Transverse colon (tissue), 4 donors: ENCODE measurements around the gene PPCDC. TPM values are rescaled to one million over a fixed set of nuclear protein-coding genes. Genes with fewer than 3 reads are reported as not detected.

Experiments
- DNase-seq: peaks from one replicate; pipeline ENCODE4 v3.0.0-alpha.2; 2019
- H3K27ac ChIP-seq, 4 donors: fragments of 200-600 bp; sonication (generic); 2 replicates each; pipeline ENCODE4 v1.5.1; 2016 to 2018; ENCODE audit warnings: inconsistent platforms in 4 of 4
- H3K27me3 ChIP-seq: fragments of 200-600 bp; sonication (generic); 2 replicates; pipeline ENCODE4 v1.5.1; 2017; ENCODE audit warnings: inconsistent platforms
- H3K36me3 ChIP-seq, 4 donors: fragments of 200-600 bp; sonication (generic); 2 replicates each; pipeline ENCODE4 v1.5.1; 2017 to 2019; ENCODE audit warnings: inconsistent platforms in 4 of 4
- H3K4me1 ChIP-seq, 4 donors: fragments of 200-600 bp; sonication (generic); 2 replicates each; pipeline ENCODE4 v1.5.1; 2017 to 2020; ENCODE audit warnings: inconsistent platforms in 4 of 4
- H3K4me3 ChIP-seq, 4 donors: fragments of 200-600 bp; sonication (generic); 1 replicate in 1 of 4; 2 replicates in 3 of 4; pipeline versions ENCODE4 v1.5.1 to v1.6.1; 2017 to 2019; ENCODE audit warnings: inconsistent platforms in 4 of 4
- H3K9me3 ChIP-seq, 2 donors: fragments of 200-600 bp; sonication (generic); 2 replicates each; pipeline ENCODE4 v1.5.1; 2017 to 2019; ENCODE audit warnings: inconsistent platforms in 2 of 2
- CTCF ChIP-seq, 5 experiments: fragments of 200-600 bp in 3 of 5; fragments of 450-650 bp in 2 of 5; sonication (generic) in 3 of 5; IDR thresholded peaks; 1 replicate in 2 of 5; 2 replicates in 3 of 5; pipeline ENCODE4 v1.5.1; 2016 to 2017; ENCODE audit warnings: antibody characterized with exemption in 5 of 5, inconsistent platforms in 3 of 5, mild to moderate bottlenecking in 2 of 5, moderate library complexity in 1 of 5
- EP300 ChIP-seq: sonication (generic); formaldehyde crosslinking; IDR thresholded peaks from one replicate; pipeline ENCODE4 v1.6.1; 2017; ENCODE audit warnings: antibody characterized with exemption, low read depth
- POLR2A ChIP-seq: fragments of 450-650 bp; IDR thresholded peaks from one replicate; pipeline ENCODE4 v1.6.1; 2016; ENCODE audit warnings: antibody characterized with exemption, mild to moderate bottlenecking, moderate library complexity
- POLR2AphosphoS5 ChIP-seq, 3 donors: sonication (generic); formaldehyde crosslinking; IDR thresholded peaks; one replicate each; pipeline ENCODE4 v1.6.1; 2016; ENCODE audit warnings: antibody characterized with exemption in 3 of 3
- WGBS, 2 donors: methylation state at CpG; one replicate each; pipeline ENCODE4 v1.1.5; 2018; ENCODE audit warnings: low coverage in 1 of 2; 5-methylcytosine and 5-hydroxymethylcytosine counted together
- in situ Hi-C, 4 donors: fragments of 200-750 bp; cut with MboI; loops; one replicate each; pipeline versions ENCODE4 v1.15.0 to v1.15.1; 2017; ENCODE audit warnings: low sequenced_read_pairs in 3 of 4, low pct_ligation_motif_present in 1 of 4, low pct_unique_long_range_greater_than_20kb in 1 of 4
- intact Hi-C: fragments of 100-400 bp; cut with DNase I; formaldehyde crosslinking; loops from one replicate; pipeline ENCODE4 v1.15.1; 2023; ENCODE audit warnings: low total_unique reads
- small RNA-seq, 4 donors: library from RNA; depleted of rRNA; stranded (forward); fragments of <200 nt; gene quantifications; one replicate each; pipeline ENCODE3, GENCODE V24; 2016
- total RNA-seq, 4 donors: library from RNA; depleted of rRNA; stranded (reverse); fragments of >200 nt; gene quantifications; one replicate each; pipeline ENCODE4 v1.1.0, GENCODE V29; 2016

Gene PPCDC
- total RNA-seq, 4 donors from 2014 or later = 5.2 to 54.5 (median 25.2) TPM

- no peak for TF ChIP-seq CTCF (IDR thresholded peaks at IDR 0.05)
- TF ChIP-seq POLR2AphosphoS5 (IDR thresholded peaks at IDR 0.05) = no peak
- no peak for TF ChIP-seq POLR2A
- TF ChIP-seq EP300 = no peak
- no peaks in the 10 kb centered on the region for H3K36me3 ChIP-seq
- H3K9me3 ChIP-seq = no peaks in the 10 kb centered on the region
- in situ Hi-C loops = no loop called here
- H3K4me3 ChIP-seq = no peak overlapping the region
- H3K27me3 ChIP-seq = no peaks in the 10 kb centered on the region
- DNase-seq = no peak
- no peaks in the 10 kb centered on the region for H3K4me1 ChIP-seq
- intact Hi-C loops = no loop called here
- H3K27ac ChIP-seq = no peak overlapping the region
- WGBS, 2 donors = 69% methylated on average over 3 to 4 of the region's 4 CpGs
These were observed 72.2 kb downstream of the PPCDC start for GRCh38 chr15:75095594-75095993.

GRCh38 chr15:75097939-75098338 is 74.5 kb downstream of the PPCDC start:
- DNase-seq = no peak
- WGBS, 2 donors = 88% methylated on average over 7 of the region's 7 CpGs; no CpG with 5 or more reads in 1 of the 2 donors
- no peaks in the 10 kb centered on the region for H3K27me3 ChIP-seq
- no peak overlapping the region for H3K27ac ChIP-seq
- H3K4me3 ChIP-seq = no peak overlapping the region
- H3K36me3 ChIP-seq = no peaks in the 10 kb centered on the region
- intact Hi-C loops = no loop called here
- in situ Hi-C loops = no loop called here
- no peak for TF ChIP-seq CTCF (IDR thresholded peaks at IDR 0.05)
- no peak for TF ChIP-seq POLR2A
- no peak for TF ChIP-seq POLR2AphosphoS5 (IDR thresholded peaks at IDR 0.05)
- no peak for TF ChIP-seq EP300
- H3K4me1 ChIP-seq = no peaks in the 10 kb centered on the region
- no peaks in the 10 kb centered on the region for H3K9me3 ChIP-seq

- Histone ChIP-seq H3K9me3 (no peaks in the 10 kb centered on the region), H3K4me1 (no peaks in the 10 kb centered on the region), H3K27me3 (no peaks in the 10 kb centered on the region), H3K36me3 (no peaks in the 10 kb centered on the region), H3K4me3 (no peak overlapping the region), H3K27ac (no peak overlapping the region)
- no peak for TF ChIP-seq CTCF (IDR thresholded peaks at IDR 0.05)
- no peak for TF ChIP-seq POLR2A
- TF ChIP-seq EP300 = no peak
- TF ChIP-seq POLR2AphosphoS5 (IDR thresholded peaks at IDR 0.05) = no peak
- in situ Hi-C loops (no loop called here), intact Hi-C loops (no loop called here)
- 90% methylated on average over 4 of the region's 4 CpGs; no CpG with 5 or more reads in 1 of the 2 donors for WGBS, 2 donors
- DNase-seq = no peak
These were observed 75.0 kb downstream of the PPCDC start for GRCh38 chr15:75098404-75098803.

Small RNA genes lying within 50 kb of the gene (small RNA-seq; reads per million reads assigned to genes)
- gene AC015720.1 (0 reads per million in 4 donors), gene RF00019 (0 reads per million in 4 donors)

Other genes with a start within 250 kb of the PPCDC start
- 100 to 1,000 TPM in 1 of 4 donors, 10 to 100 TPM in 3; 59.7 to 176 (median 73.4) TPM for gene CSK, start 241.5 kb upstream of the PPCDC start, total RNA-seq
- 10 to 100 TPM in 1 of 4 donors, not detected in 3; 20.2 TPM for gene LMAN1L, start 210.8 kb upstream of the PPCDC start, total RNA-seq
- not detected for gene CPLX3, start 197.0 kb upstream of the PPCDC start, total RNA-seq
- 100 to 1,000 TPM; 138 to 473 (median 312) TPM for gene ULK3, start 180.4 kb upstream of the PPCDC start, total RNA-seq
- gene SCAMP2, start 150.2 kb upstream of the PPCDC start, total RNA-seq = 100 to 1,000 TPM; 154 to 234 (median 193) TPM
- gene MPI, start 133.5 kb upstream of the PPCDC start, total RNA-seq = 100 to 1,000 TPM in 2 of 4 donors, 10 to 100 TPM in 2; 63.1 to 176 (median 98.4) TPM
- 100 to 1,000 TPM in 1 of 4 donors, 10 to 100 TPM in 3; 62.8 to 428 (median 68.7) TPM for gene FAM219B, start 116.7 kb upstream of the PPCDC start, total RNA-seq
- gene COX5A, start 85.5 kb upstream of the PPCDC start, total RNA-seq = 100 to 1,000 TPM; 135 to 437 (median 219) TPM
- 10 to 100 TPM; 10.1 to 28.4 (median 16.5) TPM for gene RPP25, start 66.8 kb upstream of the PPCDC start, total RNA-seq
- gene SCAMP5, start 28.0 kb upstream of the PPCDC start, total RNA-seq = 10 to 100 TPM in 3 of 4 donors, not detected in 1; 11.3 to 24.8 (median 15.8) TPM
- gene C15orf39, start 178.3 kb downstream of the PPCDC start, total RNA-seq = 10 to 100 TPM; 20.9 to 27.9 (median 26.7) TPM
- gene GOLGA6C, start 234.7 kb downstream of the PPCDC start, total RNA-seq = not detected